ENCODE results near the gene KREMEN1.

DNA sequence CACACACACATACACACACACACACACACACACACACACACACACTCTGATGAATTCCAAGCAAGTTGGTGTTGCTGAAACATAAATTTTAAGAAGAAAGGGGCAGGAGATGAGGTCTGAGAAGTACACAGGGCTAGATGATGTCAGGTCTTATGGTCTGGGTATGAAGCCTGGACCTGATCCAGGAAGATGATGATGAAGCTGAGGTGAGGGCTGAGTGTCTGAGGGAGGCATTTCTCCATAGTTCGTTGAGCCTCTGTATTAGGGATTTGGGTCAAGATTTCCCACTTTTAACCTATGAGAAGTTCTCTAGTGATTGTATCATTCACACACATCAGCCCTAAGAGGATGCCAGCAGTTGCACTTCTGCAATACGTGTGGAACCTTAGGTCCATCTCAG is 32.6 kb downstream of the KREMEN1 start:
- TF ChIP-seq CTCF (IDR thresholded peaks at IDR 0.05; ENCODE audit: low read depth, low read length) (no peak), POLR2A (IDR thresholded peaks at IDR 0.05; ENCODE audit: extremely low read depth, insufficient read length) (no peak)

Data from NB4 (cell line).